CD4-positive, alpha-beta T cell treated with Interleukin-15 for 4 hours (primary cell): ENCODE data around the gene GRHL3.
A peak's percentile ranks its signal among the peaks of the same experiment; 100 is the strongest.

Experiments
- DNase-seq: peaks from one replicate; pipeline ENCODE4 v3.0.0-alpha.2; 2020; ENCODE audit warnings: low spot score

GRHL3 gene

DNA sequence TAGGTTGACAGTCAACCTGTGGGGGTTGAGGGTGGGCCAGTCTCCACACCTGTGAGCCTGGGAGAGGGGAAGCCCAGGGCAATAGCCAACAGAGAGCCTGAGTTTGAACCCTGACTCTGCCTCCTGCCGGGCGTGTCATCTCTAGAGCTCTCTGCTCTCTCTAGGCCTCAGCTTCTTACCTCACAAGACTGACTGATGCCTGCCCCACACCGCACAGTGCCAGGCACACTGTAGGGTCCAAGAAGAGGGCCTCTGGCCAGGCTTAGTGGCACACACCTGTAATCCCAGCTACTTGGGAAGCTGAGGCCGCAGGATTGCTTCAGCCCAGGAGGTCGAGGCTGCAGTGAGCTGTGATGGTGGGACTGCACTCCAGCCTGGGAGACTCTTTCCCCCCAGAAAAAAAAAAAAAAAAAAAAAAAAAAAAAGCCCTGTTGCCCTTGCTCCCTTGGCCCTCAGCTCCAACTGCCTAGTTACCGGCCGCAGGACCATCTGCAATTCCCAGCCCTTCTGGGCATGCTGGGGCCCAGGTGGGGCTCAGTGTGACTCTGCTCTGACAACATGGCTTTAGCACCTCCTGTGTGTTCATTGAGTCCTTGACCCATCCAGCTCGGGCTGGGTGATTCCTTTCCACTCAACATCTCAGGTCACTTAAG is 25.1 kb downstream of the GRHL3 start:
- no peak for DNase-seq

DNA sequence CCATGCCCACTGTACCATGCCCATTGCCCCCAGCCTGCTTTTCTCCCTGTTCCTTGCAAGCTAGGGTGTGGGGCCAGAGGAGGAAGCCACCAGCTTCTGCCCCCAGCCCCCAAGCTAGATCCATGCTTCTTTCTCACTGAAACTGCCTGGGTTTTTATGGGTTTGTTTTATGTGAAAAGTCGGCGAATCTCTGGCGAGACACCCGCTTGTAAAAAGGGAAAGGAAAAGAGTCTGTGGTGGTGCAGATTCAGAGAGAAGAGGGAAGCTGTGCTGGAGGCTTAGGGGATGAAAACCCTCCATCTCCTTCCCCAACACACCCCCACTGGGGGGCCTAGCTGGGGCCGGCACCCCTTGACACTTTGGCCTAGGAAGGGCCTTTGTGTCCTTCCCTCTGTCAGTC is 26.2 kb downstream of the GRHL3 start:
- DNase-seq, result no peak

DNA sequence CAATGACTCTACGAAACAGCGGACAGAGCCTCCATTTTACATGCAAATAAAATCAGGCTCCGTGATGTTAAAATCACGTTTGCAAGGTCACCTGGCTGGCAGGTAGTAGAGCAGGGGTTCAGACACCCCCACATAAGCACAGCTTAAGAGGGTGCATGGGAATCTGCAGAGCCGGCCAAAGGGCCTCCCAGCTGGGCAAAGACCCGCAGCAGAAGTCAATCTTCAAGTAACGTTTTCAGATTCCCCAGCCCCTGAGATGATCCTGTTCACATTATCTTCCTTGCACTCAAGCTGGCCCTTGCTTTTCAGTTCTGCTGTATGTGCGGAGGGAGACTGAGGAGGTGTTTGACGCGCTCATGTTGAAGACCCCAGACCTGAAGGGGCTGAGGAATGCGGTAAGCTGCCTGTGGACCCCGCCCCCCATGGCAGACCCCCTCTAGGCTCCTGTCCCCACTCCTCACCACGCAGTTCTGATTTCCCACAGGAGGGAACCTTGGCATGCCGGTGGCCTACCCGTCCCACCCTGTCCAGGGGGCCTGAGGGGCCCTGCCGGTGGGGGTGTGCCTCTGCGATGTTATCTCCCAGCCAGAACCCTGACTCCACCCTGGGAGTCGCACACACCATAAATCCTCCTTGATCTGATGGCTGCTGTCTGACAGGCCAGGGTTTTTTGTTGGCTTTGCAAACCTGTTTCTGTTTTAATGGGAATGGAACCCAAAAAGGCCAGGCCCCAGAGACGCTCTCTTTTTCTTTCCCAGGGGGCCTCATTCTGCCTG is 28.2 kb downstream of the GRHL3 start:
- no peak for DNase-seq

DNA sequence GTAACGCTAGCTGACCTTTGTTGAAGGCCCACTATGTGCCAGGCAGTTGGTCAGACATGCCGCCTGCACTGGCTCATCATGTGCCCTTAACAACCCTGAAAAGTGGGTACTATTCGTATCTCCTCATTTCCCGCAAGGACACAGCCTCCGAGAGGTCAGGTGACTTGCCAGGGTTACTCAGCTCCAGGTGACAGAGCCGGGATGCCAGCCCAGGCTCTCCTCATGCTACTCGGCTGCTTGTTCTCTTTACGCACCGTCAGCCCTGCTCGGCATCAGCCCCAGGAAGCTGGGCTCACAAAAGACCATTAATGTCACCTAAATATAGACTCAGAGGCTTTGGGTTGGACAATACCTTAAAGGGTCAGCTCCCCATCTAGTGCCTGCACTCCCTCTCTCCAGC is 29.0 kb downstream of the GRHL3 start:
- no peak for DNase-seq

DNA sequence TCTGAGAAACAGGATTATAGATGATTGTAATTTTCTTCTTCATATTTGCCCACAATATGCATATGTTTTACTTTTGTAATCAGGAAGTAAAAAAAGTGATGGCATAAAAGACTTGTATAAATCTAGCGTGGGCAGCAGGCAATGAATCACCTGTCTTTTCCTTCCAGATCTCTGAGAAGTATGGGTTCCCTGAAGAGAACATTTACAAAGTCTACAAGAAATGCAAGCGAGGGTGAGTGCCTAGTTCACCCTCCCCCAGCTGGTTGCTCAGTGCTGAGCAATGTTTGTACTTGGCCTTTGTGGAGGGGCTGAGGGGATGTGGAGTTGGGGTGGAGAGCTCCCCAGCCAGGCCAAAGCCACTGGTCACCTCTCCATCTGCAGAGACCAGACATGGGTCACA is 30.7 kb downstream of the GRHL3 start:
- DNase-seq, result no peak

DNA sequence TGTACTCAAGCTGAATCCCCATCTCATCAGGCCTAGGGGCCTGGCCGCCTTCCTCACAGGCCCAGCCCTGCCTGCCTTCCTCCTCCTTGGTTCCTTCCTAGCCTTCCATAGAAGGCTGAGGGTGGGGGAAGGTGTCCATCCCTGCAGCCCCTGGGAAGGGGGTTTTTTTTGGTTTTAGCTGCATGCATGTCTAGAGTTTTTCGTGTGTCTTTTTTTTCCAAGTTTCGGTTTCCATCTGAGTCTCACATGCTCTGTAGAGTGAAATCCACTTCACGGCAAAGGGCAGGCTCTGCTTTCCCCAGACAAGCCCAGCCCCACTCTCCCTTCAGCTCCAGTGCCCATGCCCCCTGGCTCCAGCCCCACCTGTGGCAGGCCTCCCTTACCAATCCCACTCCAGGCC is 32.1 kb downstream of the GRHL3 start:
- no peak for DNase-seq

DNA sequence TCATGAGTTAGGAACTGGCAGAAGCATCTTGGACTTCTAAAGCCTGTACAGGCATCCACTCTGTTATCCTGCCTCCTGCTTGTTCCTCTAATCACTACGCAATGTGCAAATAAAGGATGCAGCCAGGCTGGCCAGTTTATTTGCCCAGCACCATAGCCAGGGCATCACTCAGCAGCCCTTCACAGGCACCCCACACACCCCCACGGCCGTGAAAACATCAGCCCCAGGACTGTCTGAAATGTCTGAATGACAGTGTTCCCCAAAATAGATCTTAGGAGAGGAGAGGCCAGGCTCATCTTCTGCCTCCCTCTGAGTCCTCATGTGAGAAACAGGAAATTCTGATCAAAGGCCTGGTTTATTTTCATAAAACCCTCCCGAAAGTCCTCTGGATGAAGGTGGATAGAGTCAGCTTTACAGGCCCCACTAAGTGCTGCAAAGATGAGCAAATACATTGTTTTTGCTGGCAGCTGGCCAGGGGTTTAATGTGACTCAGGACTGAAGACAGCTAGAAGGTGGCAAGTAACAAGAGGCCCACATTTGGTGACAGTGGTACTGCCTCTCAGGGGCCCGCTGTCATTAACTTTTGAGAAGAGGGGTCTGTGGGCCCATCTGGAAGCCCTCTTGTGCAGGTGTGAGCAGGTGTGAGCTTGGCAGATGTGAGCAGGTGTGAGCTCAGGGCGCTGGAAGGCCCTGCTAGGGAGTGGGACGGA is 32.9 kb downstream of the GRHL3 start:
- DNase-seq, result peak; percentile 6

DNA sequence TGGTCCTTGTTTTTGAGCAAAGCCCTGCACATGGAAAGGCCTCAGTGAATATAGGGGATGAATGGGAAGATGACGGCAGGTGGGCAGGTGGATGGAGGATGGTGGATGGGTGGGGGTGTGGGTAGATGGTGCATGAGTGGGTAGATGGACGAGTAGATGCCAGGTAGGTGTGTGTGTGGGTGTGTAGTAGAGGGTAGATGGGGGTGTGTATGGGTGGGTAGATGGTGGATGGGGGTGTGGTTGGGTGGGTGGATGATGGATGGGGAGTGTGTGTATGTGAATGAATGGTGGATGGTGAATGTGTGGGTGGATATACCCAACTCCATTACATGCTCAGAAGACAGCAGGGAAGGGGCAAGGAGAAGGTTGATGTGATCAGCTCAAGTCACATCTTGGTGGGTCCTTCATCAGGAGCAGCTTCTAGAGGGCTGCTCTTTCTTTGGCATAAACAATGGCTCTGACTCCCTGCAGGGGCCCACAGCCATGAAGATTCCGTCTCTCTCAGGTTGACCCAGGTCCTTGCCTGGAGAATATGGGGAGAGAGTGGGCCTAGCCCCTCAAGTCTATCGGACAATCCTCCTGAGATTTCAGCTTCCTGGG is 34.2 kb downstream of the GRHL3 start:
- DNase-seq, result no peak

DNA sequence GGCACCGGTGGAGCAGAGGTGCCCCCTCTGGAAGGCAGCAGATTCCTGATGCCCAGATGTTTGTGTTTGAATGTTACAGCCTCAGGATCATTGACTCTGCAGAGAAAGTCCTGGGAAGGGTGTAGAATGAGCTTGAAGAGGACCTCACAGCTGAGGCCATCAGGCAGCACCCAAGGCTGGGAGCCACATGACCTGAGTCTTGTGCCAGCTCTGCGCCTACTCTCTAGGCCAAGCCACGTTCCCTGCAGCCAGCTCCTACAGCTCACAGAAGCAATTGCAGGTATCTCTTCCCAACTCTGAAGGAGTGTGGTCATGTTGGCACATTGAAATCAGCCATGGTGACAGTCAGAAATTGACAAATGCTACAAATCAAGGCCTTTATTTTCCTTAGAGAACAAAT is 36.3 kb downstream of the GRHL3 start:
- DNase-seq, result no peak

DNA sequence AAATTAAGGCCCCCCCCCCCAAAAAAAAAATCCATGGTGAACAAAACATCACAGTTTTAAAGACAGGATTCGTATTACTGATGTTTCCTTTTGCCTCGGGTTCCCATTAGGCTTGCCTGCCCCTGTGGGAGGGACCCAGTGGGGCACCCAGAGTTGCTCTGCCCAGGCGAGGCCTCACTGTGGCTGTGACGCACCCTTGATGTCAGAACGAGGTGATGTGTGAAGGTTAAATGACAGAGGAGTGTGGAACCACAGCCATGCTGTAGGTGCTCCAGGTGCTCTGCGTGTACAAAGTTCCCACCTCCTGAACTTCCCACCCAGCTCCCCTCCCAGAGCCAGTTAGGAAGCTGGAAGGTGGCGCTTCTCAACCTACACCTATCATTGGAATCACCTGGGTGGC is 37.9 kb downstream of the GRHL3 start:
- DNase-seq, result no peak

DNA sequence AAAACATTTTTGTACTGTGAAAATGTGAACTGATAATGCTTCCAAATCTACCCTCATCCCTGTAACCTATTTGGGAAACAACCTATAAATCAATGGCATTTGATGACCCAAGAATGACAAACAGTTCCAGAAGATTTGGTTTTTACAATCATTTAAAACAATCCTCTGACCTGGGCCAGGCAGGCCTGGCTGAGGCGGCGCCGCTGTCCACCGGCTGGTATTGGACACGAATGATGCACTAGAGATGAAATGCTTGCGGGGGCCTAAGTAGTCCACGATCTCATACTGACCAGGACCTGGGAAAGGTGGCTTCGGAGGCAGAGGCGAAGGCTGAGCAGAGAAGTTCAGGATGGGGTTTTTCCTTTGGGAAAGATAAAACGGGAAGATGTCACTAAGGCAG is 41.5 kb downstream of the GRHL3 start:
- DNase-seq, result no peak

DNA sequence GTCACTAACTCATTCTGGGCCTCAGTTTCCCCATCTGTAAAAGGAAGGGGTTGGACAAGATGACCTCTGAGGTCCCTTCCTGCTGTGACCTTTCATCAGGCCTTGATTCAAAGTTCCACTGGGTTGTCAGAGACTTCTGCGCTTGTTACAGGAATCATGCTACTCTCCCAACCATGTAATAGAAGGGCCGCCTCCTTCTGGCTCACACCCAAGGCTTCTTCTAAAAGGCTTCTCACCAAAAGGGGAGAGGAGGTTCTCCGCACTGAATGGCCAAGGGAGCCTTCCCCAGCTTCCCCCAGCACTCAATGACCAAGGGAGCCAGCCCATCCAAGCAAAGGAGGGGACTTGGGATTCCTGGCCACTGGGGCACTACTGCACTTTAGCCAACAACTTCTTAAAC is 42.7 kb downstream of the GRHL3 start:
- DNase-seq, result no peak

DNA sequence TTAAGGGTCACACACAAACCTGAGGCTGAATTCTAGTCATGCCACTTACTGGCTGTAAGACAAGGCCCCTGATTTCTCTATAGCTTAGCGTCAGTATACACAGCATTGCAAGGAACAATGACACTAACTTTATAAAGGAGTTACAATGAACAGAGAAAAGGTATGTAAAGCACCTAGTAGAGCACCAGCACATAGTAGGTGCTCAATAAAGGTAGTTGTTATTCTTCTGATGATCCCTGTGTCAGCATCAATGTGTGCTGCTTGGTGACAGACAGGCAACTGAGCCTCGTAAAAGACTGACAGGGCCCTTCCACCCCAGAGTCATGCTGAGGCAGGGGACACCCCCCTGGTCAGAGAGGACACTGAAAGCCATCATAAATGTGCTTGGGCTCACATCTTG is 43.2 kb downstream of the GRHL3 start:
- DNase-seq, result no peak

DNA sequence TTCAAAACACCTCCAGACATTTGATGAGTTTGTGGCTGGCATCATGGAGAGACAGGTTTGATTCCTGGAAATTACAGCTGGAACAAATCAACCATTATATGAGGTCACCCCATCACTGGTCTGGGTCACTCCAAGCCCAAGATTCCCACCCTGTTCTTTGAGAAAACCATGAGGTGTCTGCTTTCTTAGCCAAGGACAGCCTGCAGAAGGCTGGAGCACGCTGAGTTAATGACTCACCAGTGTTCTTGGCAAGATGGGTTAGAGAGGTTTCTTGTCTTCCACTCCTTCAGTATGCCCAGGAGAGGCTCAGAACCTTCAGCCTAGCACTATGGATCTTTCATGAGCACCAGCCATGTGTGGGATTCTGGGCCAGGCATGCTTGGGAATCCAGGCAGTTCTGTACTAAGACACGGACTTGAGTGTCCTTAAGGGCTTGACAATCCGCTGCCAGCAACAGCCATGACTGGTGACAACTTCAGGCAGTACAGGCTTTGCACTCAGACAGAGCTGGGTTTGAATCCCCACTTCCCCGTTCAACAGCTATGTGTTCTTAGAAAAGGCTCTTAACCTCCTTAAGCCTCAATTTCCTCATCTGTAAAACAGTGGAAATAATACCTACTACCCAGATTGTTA is 43.9 kb downstream of the GRHL3 start:
- DNase-seq, result no peak

DNA sequence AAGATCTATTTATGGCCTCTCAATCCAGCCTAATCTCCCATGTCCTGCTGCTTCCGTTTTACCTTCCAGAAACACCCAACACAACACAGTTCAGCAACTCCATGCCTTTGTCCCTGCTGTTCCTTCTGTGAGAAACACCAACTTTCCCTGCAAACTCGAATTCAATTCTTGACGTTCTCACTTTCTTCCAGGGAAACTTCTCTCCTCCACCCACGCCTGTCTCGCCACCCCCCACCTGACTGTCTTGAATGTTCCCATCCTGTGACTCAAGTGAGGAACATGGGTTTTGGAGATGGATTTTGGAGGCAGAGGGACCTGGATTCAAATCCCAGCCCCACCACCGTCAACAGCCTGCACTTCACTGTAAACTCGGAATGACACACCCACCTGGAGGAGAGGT is 44.8 kb downstream of the GRHL3 start:
- no peak for DNase-seq

DNA sequence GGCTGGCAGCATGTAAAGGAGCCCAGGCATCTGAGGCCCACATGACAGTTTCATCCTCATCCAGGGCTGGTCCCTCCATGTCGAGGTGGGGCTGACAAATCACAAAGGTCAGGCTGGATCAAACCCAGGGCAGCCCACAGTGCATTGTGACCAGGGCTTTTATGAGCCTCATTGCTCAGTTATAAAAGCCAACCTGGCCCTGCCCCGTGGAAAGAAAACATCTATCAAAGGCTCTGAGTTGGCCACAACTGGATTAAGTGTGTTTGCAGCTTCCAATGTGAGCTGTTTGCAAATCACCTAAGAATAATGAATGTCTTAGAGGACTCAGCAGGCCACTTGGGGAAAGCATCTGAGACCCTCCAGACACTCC is 45.4 kb downstream of the GRHL3 start:
- no peak for DNase-seq

DNA sequence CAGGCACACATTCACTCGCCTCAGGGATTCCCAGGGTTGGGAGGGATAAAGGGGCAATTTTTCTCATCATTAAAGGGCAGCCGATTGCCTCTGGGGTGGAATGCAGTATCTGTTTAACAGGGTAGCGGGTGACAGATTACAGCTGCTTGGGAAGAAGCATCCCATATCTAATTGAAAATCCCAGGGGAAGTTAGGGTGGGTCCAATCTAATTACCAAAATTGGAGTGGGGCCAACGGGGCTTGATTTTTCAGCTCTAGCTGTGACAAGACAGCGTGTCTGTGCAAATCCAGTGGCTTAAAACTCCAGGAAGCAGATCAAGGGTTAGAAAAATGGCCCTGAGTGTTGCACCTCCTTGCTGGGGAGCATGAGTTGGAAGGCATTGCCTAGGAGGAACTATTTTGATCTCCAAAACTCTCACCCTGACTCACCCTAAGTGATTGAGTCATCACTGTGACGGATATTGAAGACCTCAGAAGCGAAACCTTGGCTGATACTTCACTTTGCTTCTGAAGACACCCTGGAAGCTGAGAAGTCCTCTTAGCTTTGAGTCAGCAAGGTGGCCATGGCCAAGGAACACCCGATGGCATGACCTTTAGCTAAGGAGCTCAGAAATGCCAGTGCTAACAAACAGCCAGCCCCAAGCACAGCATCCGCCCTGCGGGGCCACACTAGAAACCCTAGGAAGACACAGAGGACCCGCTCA is 46.0 kb downstream of the GRHL3 start:
- no peak for DNase-seq

DNA sequence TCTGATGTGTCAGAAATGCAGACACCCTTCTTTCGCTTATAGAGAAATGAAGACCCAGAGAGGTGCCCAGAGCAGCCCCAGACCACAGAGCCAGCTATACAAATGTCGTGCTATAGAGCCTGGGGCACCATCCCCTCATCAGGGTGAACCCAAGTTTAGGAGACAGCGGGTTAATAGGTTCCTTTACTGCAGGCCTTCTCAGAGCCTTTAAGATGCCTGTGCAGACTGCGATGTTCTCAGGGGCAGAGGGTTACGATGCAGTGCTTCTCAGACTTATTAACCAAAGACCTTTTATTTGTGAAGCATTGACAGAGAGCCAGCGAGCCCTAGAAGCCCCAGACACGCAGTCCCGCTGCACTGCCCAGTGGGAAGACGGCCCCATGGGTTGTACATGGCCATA is 47.5 kb downstream of the GRHL3 start:
- DNase-seq, result no peak

DNA sequence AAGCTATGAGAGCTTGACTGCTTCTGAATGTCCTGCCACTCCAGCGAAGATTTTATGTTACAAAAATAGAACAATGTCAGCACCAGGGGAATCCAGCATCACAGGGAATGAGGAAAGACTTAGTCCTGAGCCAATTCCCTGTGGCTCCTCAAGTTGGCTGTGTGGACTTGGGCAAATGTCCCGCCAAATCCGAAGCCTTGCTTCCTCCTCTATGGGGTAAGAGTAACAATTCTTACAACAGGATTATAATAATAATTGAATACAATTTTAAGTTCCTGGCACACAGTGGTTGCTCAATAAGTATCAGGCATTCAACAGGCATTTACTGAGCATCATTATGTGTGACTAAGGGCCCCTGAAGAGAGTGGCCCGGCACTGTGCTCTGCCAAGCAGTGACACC is 50.0 kb downstream of the GRHL3 start:
- no peak for DNase-seq

DNA sequence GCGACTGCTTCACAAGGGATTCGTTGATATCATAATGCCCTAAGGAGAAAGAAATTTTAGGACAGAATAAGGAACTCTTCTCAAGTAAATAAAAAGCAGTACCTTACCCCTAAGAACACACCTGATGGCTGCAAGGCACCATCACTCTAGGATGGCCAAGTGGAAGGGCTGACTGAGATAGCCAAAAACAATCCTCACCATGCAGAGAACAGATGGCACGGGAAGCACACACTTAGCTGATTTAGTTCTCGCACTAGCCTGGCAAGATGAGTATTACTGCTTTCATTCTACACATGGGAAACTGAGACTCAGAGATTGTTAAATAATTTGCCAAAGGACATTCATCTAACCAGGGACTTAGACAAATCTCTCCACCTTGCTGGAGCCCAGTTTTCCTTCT is 50.6 kb downstream of the GRHL3 start:
- DNase-seq, result no peak

DNA sequence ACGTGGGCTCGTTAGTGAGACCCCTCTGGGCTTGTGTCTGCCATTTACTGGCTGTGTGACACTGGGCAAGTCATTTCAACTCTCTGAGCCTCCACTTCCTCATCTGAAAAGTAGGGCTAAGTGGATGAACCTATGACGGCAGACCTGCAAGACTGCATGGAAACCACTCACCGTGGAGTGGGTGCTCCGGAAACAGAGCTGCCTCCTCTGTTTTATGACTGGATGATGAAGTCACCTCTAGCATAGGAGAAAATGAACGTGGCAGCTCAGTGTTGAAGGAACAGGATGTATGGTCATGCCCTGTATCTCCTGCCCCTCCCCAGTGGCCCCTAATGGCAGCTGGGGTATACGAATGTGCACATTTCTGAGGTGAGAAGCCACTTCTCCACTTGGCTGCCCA is 53.9 kb downstream of the GRHL3 start:
- DNase-seq, result no peak

DNA sequence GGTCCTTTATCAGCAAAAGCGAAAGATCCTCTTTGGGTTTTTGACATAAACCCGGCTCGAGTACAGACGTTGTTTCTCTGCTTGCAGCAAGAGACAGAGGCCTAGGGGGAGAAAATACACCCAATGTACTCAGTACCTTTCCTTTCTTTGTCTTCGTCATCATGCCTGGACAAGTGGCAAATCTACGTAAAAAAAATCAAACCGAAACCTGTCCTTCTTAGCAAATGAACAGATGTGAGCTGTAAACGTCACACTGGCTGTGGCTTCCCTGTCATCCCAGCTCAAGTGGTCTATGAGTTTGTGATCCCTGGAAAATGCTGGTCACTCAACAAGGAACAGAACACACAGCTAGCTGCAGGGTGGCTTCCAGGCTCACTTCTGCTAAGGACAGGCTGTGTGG is 54.6 kb downstream of the GRHL3 start:
- DNase-seq, result no peak
